Stimulated activated CD4-positive, alpha-beta T cell treated with anti-CD3 and anti-CD28 coated beads, Interleukin-12 subunit alpha, Interleukin-12 subunit beta, amount 100 ng/mL, for 48 hours (primary cell): Measurements from ENCODE around the gene GALNT7.

Experiments used
- DNase-seq, 3 donors: peaks; one replicate each; pipeline ENCODE4 v3.0.0-alpha.2; 2020; ENCODE audit warnings: low read depth in 2 of 3, low spot score in 1 of 3

The GALNT7 gene

DNA sequence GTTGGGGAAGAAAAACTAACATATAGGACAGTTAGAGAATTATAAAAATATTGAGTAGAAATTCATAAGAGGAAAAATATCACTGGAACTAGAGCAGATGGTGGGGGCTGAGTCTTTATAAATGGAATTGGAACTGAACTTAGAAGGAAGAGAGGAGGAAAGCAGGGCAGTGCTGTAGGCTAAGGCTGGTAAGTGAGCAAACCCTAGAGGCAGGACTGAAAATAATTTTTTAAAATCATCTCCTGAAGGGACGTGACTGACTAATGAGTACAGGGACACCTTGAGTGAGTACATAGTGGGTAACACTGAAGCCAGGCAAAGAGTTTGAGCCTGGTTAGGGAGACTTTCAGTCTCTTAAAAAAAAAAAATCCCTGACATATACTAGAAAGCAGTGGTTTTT is 63.3 kb downstream of the GALNT7 start:
- no peak for DNase-seq

DNA sequence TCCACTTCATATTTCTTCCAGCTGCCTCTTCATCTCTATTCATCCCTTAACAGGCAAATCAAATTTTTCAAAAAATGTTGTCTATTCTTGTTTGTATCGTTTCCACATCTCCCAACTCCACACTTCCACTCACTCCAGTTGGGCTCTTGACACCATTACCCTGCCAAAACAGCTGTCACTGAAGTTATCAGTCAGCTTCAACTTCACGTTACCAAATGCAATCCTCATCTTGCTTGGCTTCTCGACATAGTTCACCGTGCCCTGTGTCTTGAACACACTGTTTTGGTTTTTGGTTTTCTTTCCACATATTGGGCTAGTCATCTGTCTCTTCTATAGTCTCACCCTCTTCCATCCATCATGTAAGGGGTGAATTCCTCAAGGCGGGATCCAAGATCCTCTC is 65.2 kb downstream of the GALNT7 start:
- DNase-seq, result no peak

DNA sequence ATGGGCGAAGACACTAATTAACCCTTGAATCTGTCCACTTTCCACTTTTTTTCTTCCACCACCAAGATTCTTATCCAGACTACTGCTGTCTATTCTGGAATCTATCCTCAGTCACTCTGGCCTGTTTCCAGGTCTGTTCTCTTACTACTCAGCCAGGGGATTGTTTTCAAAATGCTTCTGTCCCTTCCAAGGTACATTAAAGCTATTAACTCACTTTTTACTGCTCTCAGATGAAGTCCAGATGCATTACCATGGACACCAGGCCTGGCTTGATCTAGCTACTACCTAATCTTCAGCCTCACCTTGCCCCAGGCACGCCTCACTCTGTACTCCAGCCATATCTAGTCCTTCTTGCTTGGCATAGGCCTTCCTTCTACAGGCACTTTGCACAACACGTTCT is 66.4 kb downstream of the GALNT7 start:
- no peak for DNase-seq

DNA sequence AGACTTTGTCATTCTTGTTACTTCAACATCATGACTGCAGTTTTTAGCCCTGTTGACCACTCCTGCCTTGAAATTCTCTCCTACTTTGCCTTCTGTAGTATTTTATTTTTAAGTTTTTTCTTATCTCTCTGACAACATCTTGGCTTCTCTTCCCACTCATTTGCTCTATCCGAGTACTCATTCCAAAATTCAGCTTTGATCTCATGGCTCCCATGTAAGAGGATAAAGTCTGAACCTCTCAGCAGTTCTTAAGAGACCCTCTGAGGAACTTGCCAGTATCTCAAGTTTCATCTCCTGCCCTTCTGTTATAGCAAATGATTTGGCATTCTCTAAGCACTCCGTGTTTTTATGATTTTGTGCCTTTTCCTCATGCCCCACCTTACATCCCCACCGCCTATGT is 67.7 kb downstream of the GALNT7 start:
- no peak for DNase-seq

DNA sequence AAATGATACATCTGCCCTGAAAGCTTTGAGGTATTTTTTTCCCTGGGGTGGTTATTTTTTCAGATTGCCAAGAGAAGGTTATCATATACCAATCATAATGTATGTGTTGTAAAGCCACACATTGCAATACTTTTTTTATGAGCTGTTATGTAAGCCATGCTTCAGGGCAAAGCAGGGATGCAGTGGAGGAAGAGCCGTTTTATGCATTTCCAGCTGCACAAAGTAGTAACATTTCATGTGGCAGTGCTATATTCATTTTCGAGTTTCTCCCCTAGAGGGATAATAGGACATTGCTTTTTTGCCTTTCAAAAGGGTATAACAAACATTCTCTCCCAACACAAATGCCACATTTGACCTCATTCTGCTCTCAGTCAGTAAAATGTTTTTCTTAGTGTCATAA is 68.5 kb downstream of the GALNT7 start:
- no peak for DNase-seq

DNA sequence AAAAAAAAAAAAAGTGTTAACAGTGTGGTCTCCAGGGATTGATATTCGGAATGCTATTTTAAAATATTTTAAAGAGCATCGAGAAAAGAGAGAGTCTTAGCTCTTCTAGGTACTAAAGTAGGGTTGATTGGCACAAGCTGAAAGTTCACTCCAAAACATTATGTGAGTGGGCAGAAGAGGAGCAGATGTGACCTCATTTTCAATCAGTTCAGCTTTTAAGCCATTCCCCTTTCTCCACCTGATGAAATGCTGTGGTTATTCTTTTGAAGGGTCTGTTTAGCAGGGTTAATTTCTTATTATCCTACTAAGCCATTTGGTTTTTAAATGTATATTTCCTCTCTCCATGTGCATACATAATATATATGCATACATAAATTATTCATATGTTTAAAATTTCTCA is 69.2 kb downstream of the GALNT7 start:
- no peak for DNase-seq

DNA sequence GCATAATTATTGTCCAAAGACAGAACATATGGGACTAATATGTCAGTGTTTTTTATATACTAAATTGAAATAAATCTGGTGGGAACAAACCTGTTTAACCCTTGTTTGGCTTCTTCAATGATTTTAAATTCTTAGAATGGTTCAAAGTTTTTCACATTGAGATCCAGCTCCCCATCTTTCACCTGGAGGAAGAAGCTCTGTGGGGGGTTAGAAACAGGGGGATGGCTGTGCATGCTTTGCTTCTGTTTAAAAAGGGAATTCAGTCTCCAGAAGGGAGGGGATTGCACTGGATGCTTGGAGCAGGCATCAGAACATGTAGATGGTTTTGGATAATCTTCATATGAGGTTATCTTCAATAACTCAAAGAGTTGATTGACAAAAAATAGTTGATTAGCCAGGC is 72.1 kb downstream of the GALNT7 start:
- no peak for DNase-seq

DNA sequence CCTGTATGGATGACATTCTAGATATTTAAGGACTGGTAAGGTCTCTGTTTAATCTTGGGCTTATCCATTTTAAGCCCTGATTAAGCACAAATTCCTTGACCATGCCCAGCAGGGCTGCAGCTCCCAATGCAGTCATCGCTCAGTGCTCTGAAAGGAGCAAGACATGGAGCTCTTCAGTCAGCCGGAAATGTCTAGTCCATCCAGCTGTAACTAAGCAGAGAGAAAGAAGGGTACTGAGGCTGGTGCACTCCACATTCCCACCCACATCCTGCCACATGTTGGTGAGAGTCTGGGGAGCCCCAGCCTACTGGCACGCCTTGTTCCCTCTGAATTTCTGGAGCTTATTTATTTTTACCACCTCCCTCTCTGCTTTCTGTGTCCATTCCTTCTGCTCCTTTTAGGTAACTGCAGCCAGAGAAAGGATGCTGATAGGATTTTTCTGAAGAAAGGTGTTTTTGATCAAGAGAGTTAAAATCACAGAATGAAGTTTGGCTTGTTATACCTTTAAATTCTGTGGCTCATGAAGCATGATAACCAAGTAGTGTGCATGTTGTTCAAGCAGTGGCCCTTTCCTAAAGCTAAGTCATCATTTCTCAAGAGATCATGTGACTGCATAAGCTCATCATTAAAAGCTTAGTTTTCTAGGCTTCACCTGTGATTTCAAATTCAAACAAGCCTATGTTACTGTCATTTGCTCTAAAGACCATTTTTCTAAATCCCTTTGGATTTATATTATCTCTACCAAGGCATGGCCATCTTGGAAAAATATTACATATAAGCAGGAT is 74.0 kb downstream of the GALNT7 start:
- no peak for DNase-seq

DNA sequence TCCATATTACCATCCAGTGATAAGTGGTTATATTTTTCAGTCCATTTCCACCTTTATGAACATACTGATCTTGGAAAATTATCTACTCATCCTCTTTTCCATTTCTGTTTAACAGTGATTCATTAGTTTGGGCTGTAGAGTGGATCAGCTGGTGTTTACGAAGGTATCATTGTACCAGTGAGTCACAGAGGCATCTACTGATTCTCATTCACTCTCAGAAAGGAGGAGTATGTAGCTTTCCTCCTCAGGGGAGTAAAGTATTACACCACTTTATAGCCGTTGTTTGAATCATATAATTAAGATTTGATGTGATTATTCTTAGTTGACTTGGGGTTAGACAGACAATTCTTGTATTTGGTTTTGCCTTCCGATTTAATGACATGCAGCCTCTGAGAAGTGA is 74.7 kb downstream of the GALNT7 start:
- DNase-seq, result no peak

DNA sequence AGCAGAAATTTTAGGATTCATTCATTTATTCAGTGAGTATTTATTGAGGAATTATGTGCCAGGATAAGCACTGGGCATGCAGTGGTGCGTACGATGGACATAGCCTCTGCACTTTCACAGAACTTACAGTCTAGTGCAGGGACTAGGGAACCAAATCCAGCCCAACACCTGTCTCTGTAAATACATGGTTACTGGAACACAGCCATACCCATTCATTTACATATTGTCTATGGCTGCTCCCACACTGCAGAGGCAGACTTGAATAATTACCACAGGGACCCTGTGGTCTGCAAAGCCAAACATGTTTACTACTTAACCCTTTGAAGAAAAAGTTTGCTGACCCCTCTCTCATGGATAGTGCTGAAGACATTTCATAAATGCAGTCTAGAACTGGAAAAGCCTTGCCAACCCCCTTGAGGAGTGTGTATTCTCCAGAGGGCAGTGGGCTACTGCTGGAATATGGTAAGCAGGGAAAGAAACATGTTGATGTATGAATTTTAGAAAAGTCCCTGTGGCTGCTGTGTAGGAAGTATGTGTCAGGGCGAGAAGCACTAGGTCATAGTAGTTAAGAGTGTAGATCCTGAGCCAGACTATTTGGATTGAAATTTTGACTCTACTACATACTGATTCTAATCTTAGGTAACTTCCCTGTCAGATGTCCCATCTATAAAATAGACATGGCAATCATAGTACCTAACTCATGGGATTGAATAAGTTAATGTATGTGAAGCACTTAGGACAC is 75.5 kb downstream of the GALNT7 start:
- DNase-seq, result no peak

DNA sequence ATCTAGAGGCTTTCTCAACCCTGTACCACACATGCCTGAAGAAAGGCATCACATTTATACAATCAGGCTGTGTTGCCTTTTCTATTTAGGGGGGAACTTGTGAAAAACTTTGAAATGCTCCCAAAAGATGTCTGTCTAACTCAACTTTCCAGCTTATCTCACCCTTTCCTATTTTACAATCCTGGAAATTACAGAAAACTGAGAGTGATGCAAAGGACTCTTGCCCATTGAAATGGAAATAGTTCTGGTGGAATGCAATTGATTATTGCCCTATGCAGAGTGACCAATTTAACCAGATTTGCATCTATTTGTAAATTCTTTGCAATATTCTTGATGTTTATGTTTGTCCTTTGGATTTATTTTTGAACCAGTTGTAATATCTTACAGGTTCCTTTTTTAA is 77.3 kb downstream of the GALNT7 start:
- DNase-seq, result no peak

DNA sequence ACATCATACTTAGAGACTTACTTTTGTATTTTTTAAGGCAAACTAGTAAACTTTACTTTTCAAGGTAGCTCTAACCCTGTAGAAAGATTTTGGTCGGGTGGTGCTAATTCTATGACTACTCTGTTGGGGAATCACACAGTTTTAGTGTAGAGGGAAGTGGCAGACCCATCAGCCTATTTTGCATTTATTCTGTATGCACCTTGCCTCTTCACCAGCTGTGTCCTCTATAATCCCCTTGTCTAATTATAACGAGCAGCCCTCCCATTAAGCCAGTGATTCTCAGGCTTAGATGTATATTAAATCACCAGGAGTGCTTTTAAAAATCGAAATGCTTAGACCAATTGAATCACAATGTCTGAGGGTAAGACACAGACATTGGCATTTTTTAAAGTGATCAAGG is 78.1 kb downstream of the GALNT7 start:
- no peak for DNase-seq

DNA sequence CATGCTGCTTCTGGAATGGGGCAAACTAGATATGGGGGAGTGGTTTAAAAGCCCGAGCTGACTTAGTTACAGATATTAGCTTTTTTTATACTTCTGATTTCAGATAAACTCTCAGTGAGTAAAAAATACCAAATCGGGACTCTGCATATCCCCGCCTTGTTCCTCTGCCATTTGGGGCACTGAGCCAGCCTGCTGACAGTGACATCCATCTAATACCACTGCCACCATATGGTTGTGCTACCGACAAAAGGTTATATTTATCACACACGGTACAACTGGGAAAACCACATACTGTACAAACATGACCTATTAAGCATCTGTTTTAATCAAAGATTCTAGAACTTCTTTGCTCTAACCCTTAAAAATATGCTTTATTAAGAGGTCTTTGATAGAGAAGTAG is 78.7 kb downstream of the GALNT7 start:
- DNase-seq, result no peak

DNA sequence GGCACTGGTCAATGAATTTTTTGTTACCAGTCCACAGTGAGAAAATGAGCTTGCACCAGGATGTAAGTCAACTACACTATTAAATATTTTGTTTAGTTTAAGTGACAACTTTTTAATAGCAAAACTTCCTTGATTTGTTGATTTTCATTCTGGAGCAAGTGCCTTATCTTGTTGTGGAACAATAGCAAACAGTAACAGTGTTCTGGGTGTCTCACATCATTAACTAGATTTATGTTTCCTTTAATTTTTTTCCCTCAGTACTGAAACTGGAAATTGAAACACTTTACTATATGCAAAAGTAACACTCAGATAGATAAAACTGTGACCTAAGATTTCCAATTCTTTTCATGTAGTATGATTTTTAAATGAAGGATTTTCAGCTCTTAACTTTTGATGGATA is 80.1 kb downstream of the GALNT7 start:
- DNase-seq, result no peak

DNA sequence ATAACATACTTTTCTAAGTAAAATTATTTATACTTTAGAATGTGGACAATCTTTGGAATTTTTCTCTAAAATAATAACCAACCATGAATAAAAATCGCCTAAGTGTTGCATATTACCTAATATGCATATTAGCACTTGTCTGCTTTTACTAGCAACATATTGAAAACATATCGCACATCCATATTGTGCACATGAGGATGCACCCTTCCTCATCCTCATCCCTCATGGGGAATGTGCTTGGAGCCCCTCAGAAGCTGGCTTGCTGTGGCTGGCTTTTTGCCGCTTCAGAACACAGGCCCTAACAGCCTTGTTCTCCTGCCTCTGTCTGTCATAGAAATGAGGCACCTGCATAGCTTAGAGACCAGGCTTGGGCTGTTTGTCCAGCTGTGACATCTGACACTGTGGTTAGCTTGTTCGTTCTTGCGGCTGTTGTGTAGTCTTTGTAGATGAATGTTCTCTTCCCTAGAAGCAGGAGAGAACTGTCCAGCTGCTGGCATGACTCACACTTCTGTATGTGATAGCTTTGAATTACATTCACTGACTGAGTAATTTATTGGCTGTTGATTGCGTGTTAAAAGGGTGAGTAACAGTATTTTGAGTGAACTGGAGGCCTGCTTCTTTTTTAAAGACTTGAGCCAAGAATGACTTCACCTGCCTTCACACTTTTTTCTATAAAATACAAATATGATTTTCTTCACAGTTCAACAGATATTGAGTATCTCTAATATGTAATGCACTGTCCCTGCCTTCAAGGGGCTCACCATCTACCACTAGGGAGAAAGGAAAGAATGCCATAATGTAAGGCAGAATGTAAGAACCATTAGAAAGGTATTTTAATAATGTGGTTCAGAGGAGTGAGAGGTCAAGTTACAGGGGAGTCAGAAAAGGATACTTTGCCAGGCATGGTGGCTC is 83.7 kb downstream of the GALNT7 start:
- no peak for DNase-seq

DNA sequence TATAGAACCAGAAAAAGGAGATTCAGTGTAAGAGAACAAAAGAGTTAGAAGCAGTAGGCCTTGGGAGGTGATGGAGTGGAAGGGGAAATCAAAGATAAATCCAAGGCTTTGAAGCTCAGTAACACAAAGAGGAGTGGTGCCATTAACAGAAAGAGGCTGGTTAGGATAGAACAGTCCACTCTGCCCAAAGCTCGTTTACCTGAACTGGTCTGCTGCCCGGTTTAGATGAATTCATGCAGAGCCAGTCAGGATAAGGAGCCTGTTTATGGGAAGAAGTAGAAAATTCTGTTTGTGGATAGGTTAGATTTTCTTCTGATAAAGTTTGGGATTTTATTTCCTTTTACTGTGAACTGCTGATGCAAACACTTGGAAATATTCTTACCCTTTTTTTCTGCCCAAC is 85.0 kb downstream of the GALNT7 start:
- no peak for DNase-seq

DNA sequence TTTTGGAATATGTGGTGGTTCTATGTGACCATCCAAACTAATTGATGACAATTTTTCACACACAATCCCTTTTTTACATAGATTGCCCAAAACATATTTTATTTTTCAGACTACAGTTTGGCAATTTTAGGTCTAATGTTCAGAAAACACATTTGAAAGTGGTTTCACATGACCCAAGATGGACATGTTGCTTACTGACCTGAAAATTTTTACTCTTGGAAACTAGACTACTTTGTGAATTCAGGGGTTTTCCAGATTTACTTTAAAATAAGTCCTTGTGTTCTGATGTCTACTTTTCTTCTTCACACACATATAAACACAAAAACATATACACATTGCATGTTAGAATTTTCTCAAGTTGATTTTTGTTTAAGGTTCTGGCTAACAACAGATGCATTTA is 86.0 kb downstream of the GALNT7 start:
- no peak for DNase-seq

DNA sequence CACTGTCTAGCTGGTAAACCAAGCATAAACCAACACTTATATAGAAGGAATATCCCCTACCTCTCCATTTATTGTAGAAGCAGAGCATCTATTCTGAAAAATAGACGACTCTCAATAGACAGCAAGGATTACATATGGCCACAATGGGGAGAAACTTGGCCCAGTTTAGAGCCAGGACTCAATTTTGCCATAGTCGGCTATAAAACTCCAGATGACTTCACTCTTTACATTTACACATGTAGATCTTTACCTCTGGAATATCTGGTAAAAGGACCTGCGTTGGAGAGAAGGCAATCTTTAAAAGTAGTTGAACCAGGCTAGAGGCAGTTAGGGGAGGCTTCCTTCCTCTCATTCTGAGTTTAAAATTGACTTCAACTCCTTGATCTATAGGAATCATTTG is 88.2 kb downstream of the GALNT7 start:
- no peak for DNase-seq

DNA sequence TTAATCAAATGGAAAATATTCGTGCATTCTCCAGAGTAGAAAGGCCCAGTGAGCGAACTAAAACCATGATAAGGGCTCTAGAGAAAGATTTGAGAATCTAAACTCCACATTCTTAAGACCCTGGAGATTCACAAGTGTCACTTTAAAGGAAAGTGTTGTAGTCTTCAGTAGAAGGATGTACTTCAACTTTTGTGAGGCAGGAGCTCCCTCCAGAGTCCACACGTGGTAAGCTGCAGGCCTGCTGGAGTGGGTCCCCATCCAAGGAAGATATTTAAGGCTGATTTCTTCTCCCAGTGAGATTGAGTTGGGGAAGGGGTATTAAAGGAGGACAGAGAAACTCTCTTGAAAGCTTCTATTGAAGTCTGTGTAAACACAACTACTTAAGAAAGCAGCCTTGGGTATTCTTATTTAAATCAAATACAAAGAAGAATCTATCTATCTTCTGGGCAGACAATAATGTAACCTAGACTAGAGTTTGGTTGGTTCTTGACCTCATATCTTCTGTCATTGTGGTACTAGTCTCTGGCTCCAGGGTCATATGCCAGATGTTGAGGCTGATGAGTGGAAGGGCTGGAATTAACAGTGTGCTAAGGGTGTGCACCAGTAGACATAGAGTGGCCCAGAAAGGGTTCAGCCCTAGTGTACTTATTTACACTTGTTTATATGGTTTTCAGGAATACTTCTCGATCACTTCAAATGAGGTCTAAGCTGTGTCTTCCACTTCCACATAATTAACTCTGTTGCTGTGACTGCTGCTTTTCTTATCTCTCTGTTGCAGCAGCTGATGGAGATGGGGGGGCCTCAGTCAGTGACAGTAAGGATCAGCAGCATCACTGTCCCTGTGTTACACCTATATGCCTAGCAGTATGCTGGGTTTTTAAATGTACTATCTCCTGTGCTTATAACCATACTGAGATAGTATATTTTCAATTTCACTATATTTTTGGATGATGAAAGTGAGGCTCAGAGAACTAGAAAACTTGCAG is 89.4 kb downstream of the GALNT7 start:
- DNase-seq, result peak in 2 of 3 donors; percentile 18 to 42

DNA sequence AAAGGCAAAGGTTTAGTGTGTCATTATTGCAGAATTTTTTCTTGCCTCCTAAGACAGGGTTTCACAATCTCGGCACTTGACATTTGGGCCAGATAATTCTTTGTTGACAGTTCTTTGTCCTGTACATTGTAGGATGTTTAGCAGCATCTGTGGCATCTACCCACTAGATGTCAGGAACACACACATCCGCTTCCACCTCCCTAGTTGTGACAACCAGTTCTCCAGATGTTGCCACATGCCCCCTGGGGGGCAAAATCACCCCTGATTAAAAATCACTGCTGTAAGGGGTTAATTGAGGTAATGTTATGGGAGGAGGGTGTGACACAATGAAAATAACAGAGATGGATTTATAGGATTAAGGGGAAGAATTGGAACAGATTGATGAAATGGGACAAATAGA is 90.3 kb downstream of the GALNT7 start:
- no peak for DNase-seq

DNA sequence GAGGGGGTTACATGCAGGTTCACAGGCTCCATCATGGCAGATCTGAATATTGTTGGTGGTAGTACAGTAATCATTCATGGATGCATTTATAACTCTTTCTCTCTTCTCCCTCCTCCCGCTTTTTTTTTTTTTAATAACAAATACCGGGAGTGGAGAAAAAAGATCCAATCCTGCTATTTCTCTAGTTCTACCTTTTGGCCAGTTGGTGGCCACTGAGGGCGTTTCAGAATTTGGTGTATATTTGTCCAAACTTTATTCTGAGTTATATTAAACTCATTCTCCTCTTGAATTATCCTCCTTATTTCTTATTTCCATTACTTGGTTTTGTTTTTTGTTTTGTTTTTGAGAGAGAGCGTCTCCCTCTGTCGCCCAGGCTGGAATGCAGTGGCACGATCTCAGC is 90.7 kb downstream of the GALNT7 start:
- no peak for DNase-seq
